GM12878 (cell line): ENCODE data around the gene PLXNC1. TPM values are rescaled to one million over a fixed set of nuclear protein-coding genes. Genes with fewer than 3 reads are reported as not detected.

Experiments used
- ATAC-seq: fragments of 200-7000 bp; cut with Tn5 transposase; 3 replicates; pipeline ENCODE4 v1.9.1; 2020; ENCODE audit warnings: mild to moderate bottlenecking, moderate library complexity
- BruUV-seq: library from RNA; stranded (reverse); fragments of 400-500 nt; replicated peaks from 2 replicates; lab custom pipeline; 2021; lab: Mats Ljungman, UMichigan
- CTCF ChIA-PET: fragments of 300-600 bp; sonication (Branson Sonifier 250); formaldehyde crosslinking; extraction: SDS; loops from one replicate; lab custom pipeline; 2021; ENCODE audit warnings: inconsistent platforms; lab: Yijun Ruan, JAX
- POLR2A ChIA-PET: fragments of 350-600 bp; formaldehyde crosslinking; extraction: SDS; loops from one replicate; lab custom pipeline; 2021; ENCODE audit warnings: inconsistent platforms; lab: Charles Lee
- RAD21 ChIA-PET: fragments of 300-600 bp; sonication (Branson Sonifier 250); formaldehyde crosslinking; loops from one replicate; lab custom pipeline; 2023; ENCODE audit warnings: antibody characterized with exemption; ENCODE audit not compliant: unreplicated experiment; lab: Charles Lee
- SMC1A ChIA-PET: fragments of 300-600 bp; sonication (Branson Sonifier 250); formaldehyde crosslinking; loops from one replicate; lab custom pipeline; 2023; ENCODE audit not compliant: unreplicated experiment, uncharacterized antibody; lab: Charles Lee
- DNase-seq: peaks from one replicate; pipeline ENCODE4 v3.0.0-alpha.2; 2011; ENCODE audit warnings: low read depth, low spot score
- FAIRE-seq: peaks from 3 replicates; lab custom pipeline; 2011; peaks lifted over from hg19 to GRCh38; lab: Jason Lieb, UNC
- H2AFZ ChIP-seq: 2 replicates; pipeline ENCODE4 v1.6.0; 2011; ENCODE audit warnings: low read depth, low read length, control low read depth; ENCODE audit not compliant: control insufficient read depth
- H3K27ac ChIP-seq: 2 replicates; pipeline ENCODE4 v1.5.1; 2011; ENCODE audit warnings: control low read depth; ENCODE audit not compliant: control insufficient read depth, insufficient read depth
- H3K27me3 ChIP-seq, 2 experiments: replicated peaks in 1 of 2; 2 replicates each; pipeline versions ENCODE4 v1.6.0 to v1.6.1; 2011; ENCODE audit warnings: low read length in 1 of 2; ENCODE audit not compliant: control insufficient read depth in 2 of 2, insufficient read depth in 2 of 2
- H3K36me3 ChIP-seq, 2 experiments: 2 replicates each; pipeline ENCODE4 v1.5.1; 2011; ENCODE audit warnings: low read length in 1 of 2; ENCODE audit not compliant: control insufficient read depth in 2 of 2, insufficient read depth in 2 of 2
- H3K4me1 ChIP-seq: 2 replicates; pipeline ENCODE4 v1.6.1; 2011; ENCODE audit warnings: mild to moderate bottlenecking, low read length, moderate library complexity, mixed read lengths; ENCODE audit not compliant: control insufficient read depth, insufficient read depth
- H3K4me2 ChIP-seq: 2 replicates; pipeline ENCODE4 v1.6.0; 2011; ENCODE audit warnings: control low read depth; ENCODE audit not compliant: control insufficient read depth, insufficient read depth
- H3K4me3 ChIP-seq: fragments of 200-600 bp; sonication (generic); 2 replicates; pipeline ENCODE4 v1.5.1; 2016
- H3K79me2 ChIP-seq: 2 replicates; pipeline ENCODE4 v1.6.0; 2011; ENCODE audit warnings: low read length; ENCODE audit not compliant: control insufficient read depth, insufficient read depth
- H3K9ac ChIP-seq: 2 replicates; pipeline ENCODE4 v1.8.0; 2011; ENCODE audit warnings: low read length, control low read depth, mixed read lengths; ENCODE audit not compliant: control insufficient read depth, insufficient read depth
- H3K9me3 ChIP-seq: replicated peaks from 3 replicates; pipeline ENCODE4 v1.5.1; 2011; ENCODE audit warnings: mild to moderate bottlenecking, low read length; ENCODE audit not compliant: control insufficient read depth, insufficient read depth
- H4K20me1 ChIP-seq: 2 replicates; pipeline ENCODE4 v1.6.0; 2011; ENCODE audit not compliant: control insufficient read depth, insufficient read depth
- BHLHE40 ChIP-seq, 2 experiments: fragments of 450-650 bp in 1 of 2; IDR thresholded peaks; 2 replicates each; pipeline ENCODE4 v1.6.1; 2011 to 2017; ENCODE audit warnings: low read depth in 2 of 2, borderline replicate concordance in 1 of 2, improper control_type of control experiment in 1 of 2, low read length in 1 of 2, mild to moderate bottlenecking in 1 of 2
- BMI1 ChIP-seq: fragments of 450-650 bp; IDR thresholded peaks from 2 replicates; pipeline ENCODE4 v1.6.1; 2016; ENCODE audit warnings: mild to moderate bottlenecking, moderate library complexity, borderline replicate concordance
- CREM ChIP-seq: IDR thresholded peaks from 2 replicates; pipeline ENCODE4 v1.6.1; 2014; ENCODE audit warnings: antibody characterized with exemption, low read depth
- CUX1 ChIP-seq: IDR thresholded peaks from 2 replicates; pipeline ENCODE4 v1.6.1; 2012; ENCODE audit warnings: improper control_type of control experiment, low read depth, low read length; ENCODE audit not compliant: insufficient replicate concordance
- IRF5 ChIP-seq: fragments of 450-650 bp; IDR thresholded peaks from 2 replicates; pipeline ENCODE4 v1.6.1; 2017; ENCODE audit warnings: borderline replicate concordance
- NR2F1 ChIP-seq: fragments of 450-650 bp; conservative IDR thresholded peaks from 2 replicates; pipeline ENCODE4 v1.6.1; 2017; ENCODE audit warnings: mild to moderate bottlenecking
- PAX8 ChIP-seq: fragments of 450-650 bp; IDR thresholded peaks from 2 replicates; pipeline ENCODE4 v1.6.1; 2017; ENCODE audit warnings: mild to moderate bottlenecking, moderate library complexity
- RFX5 ChIP-seq: IDR thresholded peaks from 2 replicates; pipeline ENCODE4 v1.6.1; 2011; ENCODE audit warnings: low read depth, low read length, improper control_type of control experiment
- TAF1 ChIP-seq: IDR thresholded peaks from 2 replicates; pipeline ENCODE4 v1.6.1; 2011; ENCODE audit warnings: mild to moderate bottlenecking, low read depth, low read length, borderline replicate concordance
- ZNF207 ChIP-seq: fragments of 450-650 bp; IDR thresholded peaks from 2 replicates; pipeline ENCODE4 v1.6.1; 2014; ENCODE audit warnings: antibody characterized with exemption, mild to moderate bottlenecking, borderline replicate concordance
- ZSCAN29 ChIP-seq: fragments of 450-650 bp; IDR thresholded peaks from 2 replicates; pipeline ENCODE4 v1.6.1; 2017; ENCODE audit warnings: mild to moderate bottlenecking, moderate library complexity
- WGBS: methylation state at CpG from one replicate; pipeline ENCODE4 v1.1.6; 2016; ENCODE audit warnings: low lambda C conversion rate; ENCODE audit not compliant: insufficient replicate concordance, insufficient coverage; ENCODE audit errors: missing lambda C conversion rate; 5-methylcytosine and 5-hydroxymethylcytosine counted together
- in situ Hi-C: fragments of 300-500 bp; cut with MboI; formaldehyde crosslinking; loops from 9 replicates; pipeline ENCODE4 v1.14.3; 2018; ENCODE audit warnings: mixed read lengths
- intact Hi-C: fragments of 100-400 bp; cut with micrococcal nuclease; formaldehyde crosslinking; loops from one replicate; pipeline ENCODE4 v1.14.2; 2022; ENCODE audit not compliant: unreplicated experiment
- polyA plus RNA-seq, 11 experiments: library from polyadenylated mRNA; depleted of rRNA in 4 of 11; unstranded in 6 of 11; stranded (reverse) in 5 of 11; fragments of >200 nt; fragmentation: Nextera tagmentation in 4 of 11; fragmentation: Illumina TruSeq in 1 of 11; extraction: Ambion mirVana in 4 of 11; extraction: Trizol in 1 of 11; gene quantifications; 1 replicate in 1 of 11; 2 replicates in 10 of 11; pipeline versions ENCODE4 v1.2.1 to v1.2.3, GENCODE V29; 2011 to 2016; ENCODE audit warnings: inconsistent platforms in 2 of 11, missing spikeins in 2 of 11, low read depth in 1 of 11
- total RNA-seq, 4 experiments: library from RNA; depleted of rRNA in 3 of 4; stranded (reverse); fragments of >200 nt in 3 of 4; fragmentation: Illumina TruSeq in 1 of 4; extraction: Trizol in 1 of 4; gene quantifications; 2 replicates each; pipeline versions ENCODE4 v1.2.1 to v1.2.3, GENCODE V29; 2013 to 2021
- TF ChIP-seq, protein P1 (sequence below): IDR thresholded peaks from 2 replicates; pipeline ENCODE4 v1.6.1; 2011; ENCODE audit warnings: mild to moderate bottlenecking, low read depth, low read length, moderate library complexity; ENCODE audit not compliant: insufficient replicate concordance
- TF ChIP-seq, protein P2 (sequence below): IDR thresholded peaks from 2 replicates; pipeline ENCODE4 v1.6.1; 2011; ENCODE audit warnings: borderline replicate concordance, low read depth, mild to moderate bottlenecking, moderate library complexity, low read length; ENCODE audit not compliant: insufficient read depth, poor library complexity, severe bottlenecking

Gene PLXNC1
- total and polyA plus RNA-seq, 10 of the 15 experiments (the other 5 are each of a cell fraction or from before 2014, with no cell fraction given): 5.2 to 41.2 (median 24.6) TPM

- H2AFZ ChIP-seq: no peak overlapping the region
- POLR2A ChIA-PET: interaction anchor here (0.7 to 6.3 kb wide), 9 partner anchors 14 to 98 kb away, joined by 3 to 56 read pairs (median 9); partner anchors contain the start of gene PLXNC1
- TF ChIP-seq ZSCAN29 (no peak), IRF5 (no peak), BMI1 (no peak), ZNF207 (no peak), RFX5 (no peak), PAX8 (no peak), CREM (no peak), BHLHE40 (IDR thresholded peaks at IDR 0.05; ENCODE audit: borderline replicate concordance in 1 of 2, low read depth in 2 of 2, low read length in 1 of 2) (no peak), TAF1 (no peak), CUX1 (no peak), NR2F1 (no peak)
- TF ChIP-seq, protein P1, sequence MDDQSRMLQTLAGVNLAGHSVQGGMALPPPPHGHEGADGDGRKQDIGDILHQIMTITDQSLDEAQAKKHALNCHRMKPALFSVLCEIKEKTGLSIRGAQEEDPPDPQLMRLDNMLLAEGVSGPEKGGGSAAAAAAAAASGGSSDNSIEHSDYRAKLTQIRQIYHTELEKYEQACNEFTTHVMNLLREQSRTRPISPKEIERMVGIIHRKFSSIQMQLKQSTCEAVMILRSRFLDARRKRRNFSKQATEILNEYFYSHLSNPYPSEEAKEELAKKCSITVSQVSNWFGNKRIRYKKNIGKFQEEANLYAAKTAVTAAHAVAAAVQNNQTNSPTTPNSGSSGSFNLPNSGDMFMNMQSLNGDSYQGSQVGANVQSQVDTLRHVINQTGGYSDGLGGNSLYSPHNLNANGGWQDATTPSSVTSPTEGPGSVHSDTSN: no peak
- TF ChIP-seq, protein P2, sequence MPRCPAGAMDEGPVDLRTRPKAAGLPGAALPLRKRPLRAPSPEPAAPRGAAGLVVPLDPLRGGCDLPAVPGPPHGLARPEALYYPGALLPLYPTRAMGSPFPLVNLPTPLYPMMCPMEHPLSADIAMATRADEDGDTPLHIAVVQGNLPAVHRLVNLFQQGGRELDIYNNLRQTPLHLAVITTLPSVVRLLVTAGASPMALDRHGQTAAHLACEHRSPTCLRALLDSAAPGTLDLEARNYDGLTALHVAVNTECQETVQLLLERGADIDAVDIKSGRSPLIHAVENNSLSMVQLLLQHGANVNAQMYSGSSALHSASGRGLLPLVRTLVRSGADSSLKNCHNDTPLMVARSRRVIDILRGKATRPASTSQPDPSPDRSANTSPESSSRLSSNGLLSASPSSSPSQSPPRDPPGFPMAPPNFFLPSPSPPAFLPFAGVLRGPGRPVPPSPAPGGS: no peak
Observed at GRCh38 chr12:94207467-94207848, 59.1 kb downstream of the PLXNC1 start.

More at GRCh38 chr12:94207467-94207848, 59.1 kb downstream of the PLXNC1 start:
- SMC1A ChIA-PET: interaction anchor here (0.6 to 13.0 kb wide), 22 partner anchors 8 to 173 kb away, joined by 3 to 238 read pairs (median 11); partner anchors contain the start of gene PLXNC1
- peak overlapping the region; percentile 58 for H3K4me3 ChIP-seq
- DNase-seq (no peak), ATAC-seq (no peak), FAIRE-seq (no peak)
- no peaks in the 10 kb centered on the region for H3K9me3 ChIP-seq
- CTCF ChIA-PET: interaction anchor here (0.9 to 2.4 kb wide), 15 partner anchors 10 to 227 kb away, joined by 3 to 19 read pairs (median 6); no protein-coding TSS in a partner anchor
- peaks cover 39% of the 10 kb centered on the region for H3K79me2 ChIP-seq
- intact Hi-C loops: no loop called here
- peak overlapping the region; percentile 82 for H3K9ac ChIP-seq
- H3K27ac ChIP-seq: peak overlapping the region; percentile 100
- RAD21 ChIA-PET: interaction anchor here (0.9 to 9.5 kb wide), 19 partner anchors 10 to 172 kb away, joined by 3 to 113 read pairs (median 9); partner anchors contain the start of gene PLXNC1
- in situ Hi-C loops: no loop called here
- peaks cover 50% of the 10 kb centered on the region for H3K4me1 ChIP-seq
- no peaks in the 10 kb centered on the region for H4K20me1 ChIP-seq
- WGBS: 0% methylated on average over 2 of the region's 2 CpGs
- H3K36me3 ChIP-seq: peaks cover 4 to 11% of the 10 kb centered on the region in 2 experiments; a peak in 3 of 4 replicates
- H3K4me2 ChIP-seq: peak overlapping the region; percentile 70
- H3K27me3 ChIP-seq: no peaks in the 10 kb centered on the region
- BruUV-seq: TSS peak; percentile 68
